Liver (tissue), 9 donors: ENCODE results near the gene KCNN3. TPM values are rescaled to one million over a fixed set of nuclear protein-coding genes. Genes with fewer than 3 reads are reported as not detected.

ENCODE experiments used
- DNase-seq: peaks from one replicate; pipeline ENCODE4 v3.0.0-alpha.2; 2017; ENCODE audit warnings: low spot score
- H3K27ac ChIP-seq, 2 donors: one replicate each; pipeline ENCODE4 v1.7.0; 2013; ENCODE audit warnings: inconsistent platforms in 2 of 2, low read length in 2 of 2, control low read depth in 1 of 2, low read depth in 1 of 2, mild to moderate bottlenecking in 1 of 2
- H3K27me3 ChIP-seq, 4 donors: one replicate each; pipeline versions ENCODE4 v1.6.1 to v1.7.0; 2013; ENCODE audit warnings: low read length in 3 of 4, inconsistent platforms in 1 of 4, mild to moderate bottlenecking in 1 of 4, moderate library complexity in 1 of 4; ENCODE audit not compliant: control insufficient read depth in 4 of 4, insufficient read depth in 4 of 4
- H3K36me3 ChIP-seq, 4 donors: one replicate each; pipeline versions ENCODE4 v1.6.1 to v1.7.0; 2013; ENCODE audit warnings: low read length in 3 of 4, mild to moderate bottlenecking in 3 of 4, low read depth in 1 of 4, moderate library complexity in 1 of 4; ENCODE audit not compliant: control insufficient read depth in 4 of 4, insufficient read depth in 3 of 4
- H3K4me1 ChIP-seq, 4 donors: one replicate each; pipeline versions ENCODE4 v1.6.1 to v1.7.0; 2013; ENCODE audit warnings: low read length in 3 of 4, mild to moderate bottlenecking in 3 of 4, moderate library complexity in 1 of 4; ENCODE audit not compliant: control insufficient read depth in 4 of 4, insufficient read depth in 4 of 4
- H3K4me3 ChIP-seq, 3 donors: one replicate each; pipeline versions ENCODE4 v1.6.1 to v1.7.0; 2013; ENCODE audit warnings: low read length in 3 of 3, control low read depth in 1 of 3, low read depth in 1 of 3, mild to moderate bottlenecking in 1 of 3
- H3K9ac ChIP-seq, 2 donors: one replicate each; pipeline ENCODE4 v1.7.0; 2013; ENCODE audit warnings: low read length in 2 of 2, mild to moderate bottlenecking in 2 of 2, moderate library complexity in 2 of 2, control low read depth in 1 of 2, low read depth in 1 of 2
- H3K9me3 ChIP-seq, 4 donors: one replicate each; pipeline versions ENCODE4 v1.6.1 to v1.7.0; 2013; ENCODE audit warnings: low read length in 3 of 4; ENCODE audit not compliant: control insufficient read depth in 4 of 4
- ATF3 ChIP-seq: IDR thresholded peaks from 2 replicates; pipeline ENCODE4 v1.6.1; 2016; ENCODE audit warnings: antibody characterized with exemption
- CTCF ChIP-seq: fragments of 150-350 bp; IDR thresholded peaks from 2 replicates; pipeline ENCODE4 v1.5.1; 2017; ENCODE audit warnings: improper control_type of control experiment, low read depth, low read length; ENCODE audit not compliant: missing input control
- EGR1 ChIP-seq, 2 donors: IDR thresholded peaks; 2 replicates each; pipeline ENCODE4 v1.6.1; 2016 to 2018; ENCODE audit warnings: antibody characterized with exemption in 2 of 2, low read depth in 2 of 2
- GABPA ChIP-seq, 2 donors: IDR thresholded peaks in 1 of 2; conservative IDR thresholded peaks in 1 of 2; 2 replicates each; pipeline ENCODE4 v1.6.1; 2016; ENCODE audit warnings: antibody characterized with exemption in 2 of 2, mild to moderate bottlenecking in 1 of 2, moderate library complexity in 1 of 2
- HNF4A ChIP-seq, 2 donors: conservative IDR thresholded peaks; 2 replicates each; pipeline ENCODE4 v1.6.1; 2016; ENCODE audit warnings: antibody characterized with exemption in 2 of 2, mild to moderate bottlenecking in 2 of 2
- HNF4G ChIP-seq: IDR thresholded peaks from 2 replicates; pipeline ENCODE4 v1.6.1; 2016; ENCODE audit warnings: antibody characterized with exemption
- MAX ChIP-seq: IDR thresholded peaks from 2 replicates; pipeline ENCODE4 v1.6.1; 2016; ENCODE audit warnings: antibody characterized with exemption
- NR2F2 ChIP-seq: IDR thresholded peaks from 2 replicates; pipeline ENCODE4 v1.6.1; 2016; ENCODE audit warnings: antibody characterized with exemption
- RAD21 ChIP-seq, 2 donors: IDR thresholded peaks; 2 replicates each; pipeline ENCODE4 v1.6.1; 2016; ENCODE audit warnings: antibody characterized with exemption in 2 of 2, mild to moderate bottlenecking in 2 of 2
- RXRA ChIP-seq, 2 donors: IDR thresholded peaks; 2 replicates each; pipeline ENCODE4 v1.6.1; 2017 to 2018; ENCODE audit warnings: antibody characterized with exemption in 2 of 2, mild to moderate bottlenecking in 1 of 2
- SP1 ChIP-seq: IDR thresholded peaks from 2 replicates; pipeline ENCODE4 v1.6.1; 2018; ENCODE audit warnings: antibody characterized with exemption, mild to moderate bottlenecking
- TAF1 ChIP-seq: conservative IDR thresholded peaks from 2 replicates; pipeline ENCODE4 v1.6.1; 2016; ENCODE audit warnings: antibody characterized with exemption, mild to moderate bottlenecking
- YY1 ChIP-seq: IDR thresholded peaks from 2 replicates; pipeline ENCODE4 v1.6.1; 2016; ENCODE audit warnings: antibody characterized with exemption, mild to moderate bottlenecking
- WGBS: extraction: QIAGEN DNeasy Blood & Tissue Kit; methylation state at CpG from one replicate; pipeline ENCODE4 v1.1.7; 2013; 5-methylcytosine and 5-hydroxymethylcytosine counted together
- polyA plus RNA-seq, 2 donors: library from polyadenylated mRNA; stranded (reverse) in 1 of 2; unstranded in 1 of 2; fragments of 200-250 nt in 1 of 2; fragments of >200 nt in 1 of 2; fragmentation: Nextera tagmentation in 1 of 2; extraction: Ambion mirVana in 1 of 2; gene quantifications; one replicate each; pipeline versions ENCODE4 v1.2.1 to v1.2.3, GENCODE V29; 2013 to 2015
- total RNA-seq, 2 donors: library from RNA; depleted of rRNA; stranded (reverse); fragments of >200 nt; gene quantifications; one replicate each; pipeline ENCODE4 v1.2.3, GENCODE V29; 2014
- donor health status: healthy.
- donor health status: healthy.
- donor health status: healthy.
- donor health status: healthy.
- donor health status: healthy.

Gene KCNN3
- total and polyA plus RNA-seq, 4 donors = 0.09 to 0.68 (median 0.15) TPM

GRCh38 chr1:154669464-154670282, 200.4 kb downstream of the KCNN3 start:
- Histone ChIP-seq H3K4me1 (peaks cover 0 to 2% (median 0%) of the 10 kb centered on the region in 4 donors), H3K4me3 (no peak overlapping the region), H3K27ac (no peak overlapping the region), H3K27me3 (no peaks in the 10 kb centered on the region), H3K36me3 (no peaks in the 10 kb centered on the region), H3K9me3 (no peaks in the 10 kb centered on the region), H3K9ac (no peak overlapping the region)
- peak; percentile 98 for TF ChIP-seq RAD21 (IDR thresholded peaks at IDR 0.05)
- no peak for TF ChIP-seq YY1
- TF ChIP-seq TAF1 = no peak
- peak; percentile 85 for TF ChIP-seq CTCF
- 61% methylated on average over 9 of the region's 9 CpGs for WGBS
- peak; percentile 64 for DNase-seq

GRCh38 chr1:154666051-154666790, 203.9 kb downstream of the KCNN3 start:
- Histone ChIP-seq H3K27ac (no peak overlapping the region), H3K9ac (no peak overlapping the region), H3K4me1 (no peaks in the 10 kb centered on the region), H3K36me3 (no peaks in the 10 kb centered on the region), H3K4me3 (no peak overlapping the region), H3K27me3 (no peaks in the 10 kb centered on the region), H3K9me3 (no peaks in the 10 kb centered on the region)
- TF ChIP-seq RAD21 (IDR thresholded peaks at IDR 0.05) = no peak
- no peak for TF ChIP-seq ATF3
- TF ChIP-seq GABPA (IDR thresholded peaks at IDR 0.05 in 1 of 2, conservative IDR thresholded peaks at IDR 0.05 in 1 of 2) = no peak
- TF ChIP-seq NR2F2 = no peak
- TF ChIP-seq RXRA (IDR thresholded peaks at IDR 0.05) = no peak
- no peak for TF ChIP-seq EGR1 (IDR thresholded peaks at IDR 0.05; ENCODE audit: low read depth in 2 of 2)
- no peak for TF ChIP-seq MAX
- TF ChIP-seq SP1 = no peak
- no peak for TF ChIP-seq TAF1
- TF ChIP-seq HNF4A (conservative IDR thresholded peaks at IDR 0.05) = no peak
- no peak for TF ChIP-seq HNF4G
- TF ChIP-seq CTCF = no peak
- 79% methylated on average over 7 of the region's 7 CpGs for WGBS
- no peak for DNase-seq
